Endothelial cell of umbilical vein (primary cell): ENCODE data around the gene CERK. TPM values are rescaled to one million over a fixed set of nuclear protein-coding genes. Genes with fewer than 3 reads are reported as not detected.

ENCODE experiments used
- BruUV-seq: library from RNA; stranded (reverse); fragments of 400-500 nt; replicated peaks from 2 replicates; lab custom pipeline; 2021; lab: Mats Ljungman, UMichigan
- CTCF ChIA-PET: fragments of 300-600, 350-600 bp; sonication (Branson Sonifier 250); formaldehyde crosslinking; loops from one replicate; lab custom pipeline; 2021; ENCODE audit warnings: antibody characterized with exemption, inconsistent platforms; lab: Charles Lee
- POLR2A ChIA-PET: fragments of 300-600, 350-600 bp; sonication (Branson Sonifier 250); formaldehyde crosslinking; loops from one replicate; lab custom pipeline; 2021; ENCODE audit warnings: antibody characterized with exemption, inconsistent platforms; lab: Charles Lee
- DNase-seq: peaks from one replicate; pipeline ENCODE4 v3.0.0-alpha.2; 2011; ENCODE audit warnings: low read depth, low spot score
- FAIRE-seq: peaks from 2 replicates; lab custom pipeline; 2011; peaks lifted over from hg19 to GRCh38; lab: Jason Lieb, UNC
- H2AFZ ChIP-seq: 2 replicates; pipeline ENCODE4 v1.6.0; 2012; ENCODE audit warnings: low read depth, low read length, control low read depth, inconsistent platforms
- H3K27ac ChIP-seq: 2 replicates; pipeline ENCODE4 v1.5.1; 2011; ENCODE audit warnings: low read depth, mild to moderate bottlenecking, control low read depth, low read length, moderate library complexity; ENCODE audit not compliant: insufficient read depth
- H3K27me3 ChIP-seq, 2 experiments: 2 replicates each; pipeline versions ENCODE4 v1.6.0 to v1.6.1; 2011; ENCODE audit warnings: low read length in 2 of 2, mixed read lengths in 1 of 2; ENCODE audit not compliant: control insufficient read depth in 2 of 2, insufficient read depth in 2 of 2
- H3K36me3 ChIP-seq, 2 experiments: 2 replicates in 1 of 2; 3 replicates in 1 of 2; pipeline ENCODE4 v1.5.1; 2011; ENCODE audit warnings: low read length in 2 of 2, mild to moderate bottlenecking in 1 of 2, moderate library complexity in 1 of 2; ENCODE audit not compliant: control insufficient read depth in 2 of 2, insufficient read depth in 2 of 2; ENCODE audit errors: extremely low read depth in 1 of 2
- H3K4me1 ChIP-seq: 3 replicates; pipeline ENCODE4 v1.5.1; 2011; ENCODE audit warnings: mild to moderate bottlenecking, low read length; ENCODE audit not compliant: control insufficient read depth, insufficient read depth; ENCODE audit errors: extremely low read depth
- H3K4me2 ChIP-seq: 2 replicates; pipeline ENCODE4 v1.6.1; 2011; ENCODE audit warnings: low read length, control low read depth, mixed read lengths; ENCODE audit not compliant: insufficient read depth
- H3K4me3 ChIP-seq, 3 experiments: fragments of 200-600 bp in 1 of 3; sonication (generic), shearing (Covaris generic) in 1 of 3; replicated peaks in 1 of 3; 2 replicates each; pipeline ENCODE4 v1.5.1; 2011 to 2016; ENCODE audit warnings: control low read depth in 3 of 3, low read length in 3 of 3, mild to moderate bottlenecking in 2 of 3, inconsistent platforms in 1 of 3, low read depth in 1 of 3, moderate library complexity in 1 of 3; ENCODE audit not compliant: insufficient read depth in 1 of 3
- H3K79me2 ChIP-seq: 2 replicates; pipeline ENCODE4 v1.6.0; 2012; ENCODE audit warnings: low read length, inconsistent platforms; ENCODE audit not compliant: control insufficient read depth, insufficient read depth
- H3K9ac ChIP-seq: replicated peaks from 2 replicates; pipeline ENCODE3; 2011; ENCODE audit warnings: low read length, control low read depth; ENCODE audit not compliant: insufficient read depth; ENCODE audit errors: extremely low read depth
- H3K9me1 ChIP-seq: replicated peaks from 3 replicates; pipeline ENCODE4 v1.6.0; 2011; ENCODE audit warnings: mild to moderate bottlenecking, low read length; ENCODE audit not compliant: control insufficient read depth, insufficient read depth; ENCODE audit errors: extremely low read depth
- H3K9me3 ChIP-seq: replicated peaks from 2 replicates; pipeline ENCODE4 v1.5.1; 2012; ENCODE audit warnings: low read length, inconsistent platforms; ENCODE audit not compliant: control insufficient read depth, insufficient read depth
- H4K20me1 ChIP-seq: replicated peaks from 2 replicates; pipeline ENCODE3; 2011; ENCODE audit warnings: mild to moderate bottlenecking, low read length; ENCODE audit not compliant: control insufficient read depth, insufficient read depth; ENCODE audit errors: extremely low read depth
- CTCF ChIP-seq, 2 donors: IDR thresholded peaks; 1 replicate in 1 of 2; 2 replicates in 1 of 2; pipeline ENCODE4 v1.5.1; 2011; ENCODE audit warnings: low read length in 2 of 2, mild to moderate bottlenecking in 2 of 2, moderate library complexity in 2 of 2, control low read depth in 1 of 2, inconsistent platforms in 1 of 2, low read depth in 1 of 2; ENCODE audit not compliant: insufficient read depth in 1 of 2; ENCODE audit errors: extremely low read depth in 1 of 2
- MAX ChIP-seq: IDR thresholded peaks from 2 replicates; pipeline ENCODE4 v1.6.1; 2011; ENCODE audit not compliant: insufficient read depth, insufficient read length
- MYC ChIP-seq: IDR thresholded peaks from one replicate; pipeline ENCODE4 v1.6.1; 2011; ENCODE audit warnings: mild to moderate bottlenecking, low read depth, low read length
- dilution Hi-C: fragments of 300-500 bp; cut with MboI; formaldehyde crosslinking; loops from one replicate; pipeline ENCODE4 v1.15.0; 2019; ENCODE audit warnings: low sequenced_read_pairs; ENCODE audit not compliant: extremely low pct_ligation_motif_present
- intact Hi-C: fragments of 100-400 bp; cut with micrococcal nuclease; formaldehyde crosslinking; loops from one replicate; pipeline ENCODE4 v1.10.0; 2022
- polyA plus RNA-seq, 4 experiments: library from polyadenylated mRNA; depleted of rRNA in 3 of 4; stranded (reverse) in 3 of 4; unstranded in 1 of 4; fragments of >200 nt; gene quantifications; 2 replicates each; pipeline versions ENCODE4 v1.2.1 to v1.2.3, GENCODE V29; 2011 to 2012; ENCODE audit warnings: missing spikeins in 1 of 4
- total RNA-seq: library from RNA; stranded (reverse); gene quantifications from 2 replicates; pipeline ENCODE4 v1.2.3, GENCODE V29; 2021

CERK gene
- total and polyA plus RNA-seq, 2 donors (not counting 3 experiments of a cell fraction or from before 2014, with no cell fraction given) = 61.1 to 88.0 TPM

GRCh38 chr22:46686221-46687047 is 51.6 kb downstream of the CERK start:
- Histone ChIP-seq H2AFZ (no peak overlapping the region), H3K27me3 (no peaks in the 10 kb centered on the region), H3K79me2 (no peaks in the 10 kb centered on the region), H3K9me3 (no peaks in the 10 kb centered on the region), H3K4me3 (no peak overlapping the region), H3K4me1 (peaks cover 15% of the 10 kb centered on the region), H4K20me1 (no peaks in the 10 kb centered on the region), H3K9ac (no peak overlapping the region), H3K36me3 (peaks cover 7 to 30% of the 10 kb centered on the region in 2 experiments), H3K27ac (no peak overlapping the region), H3K4me2 (no peak overlapping the region), H3K9me1 (no peaks in the 10 kb centered on the region)
- BruUV-seq = no TSS peak
- intact Hi-C loops = loop anchor here (2.0 kb wide), 1 partner anchor 124 kb away; no protein-coding TSS in a partner anchor
- ChIA-PET POLR2A (no interaction called here), CTCF (interaction anchor here (1.2 kb wide), 1 partner anchor 123 kb away, joined by 10 read pairs; no protein-coding TSS in a partner anchor)
- DNase-seq (peak; percentile 46), FAIRE-seq (peak; percentile 85)
- dilution Hi-C loops = no loop called here
- TF ChIP-seq CTCF (IDR thresholded peaks at IDR 0.05; ENCODE audit: extremely low read depth in 1 of 2, insufficient read depth in 1 of 2, low read depth in 1 of 2, low read length in 2 of 2) = no peak
- peak; percentile 9 for TF ChIP-seq MAX

GRCh38 chr22:46684706-46685105 is 53.3 kb downstream of the CERK start:
- no peak for TF ChIP-seq MYC
- TSS peak; percentile 33 for BruUV-seq
- dilution Hi-C loops = no loop called here
- Histone ChIP-seq H3K9me1 (no peaks in the 10 kb centered on the region), H3K79me2 (no peaks in the 10 kb centered on the region), H2AFZ (no peak overlapping the region), H3K36me3 (peaks cover 3 to 23% of the 10 kb centered on the region in 2 experiments), H3K4me3 (no peak overlapping the region), H3K9ac (no peak overlapping the region), H3K27me3 (no peaks in the 10 kb centered on the region), H3K27ac (no peak overlapping the region), H3K4me2 (no peak overlapping the region), H4K20me1 (no peaks in the 10 kb centered on the region), H3K4me1 (peaks cover 15% of the 10 kb centered on the region), H3K9me3 (no peaks in the 10 kb centered on the region)
- DNase-seq = no peak
- FAIRE-seq = peak; percentile 62
- intact Hi-C loops = no loop called here
- POLR2A ChIA-PET = no interaction called here
- CTCF ChIA-PET = no interaction called here
